ENCODE data around the gene FGF23. TPM values are rescaled to one million over a fixed set of nuclear protein-coding genes. Genes with fewer than 3 reads are reported as not detected.

The FGF23 gene
- polyA plus RNA-seq, 1 donor (not counting 4 experiments of a cell fraction or from before 2014, with no cell fraction given), result not detected

GRCh38 chr12:4423528-4424195 lies 44.1 kb upstream of the FGF23 start:
- H3K36me3 ChIP-seq (ENCODE audit: control insufficient read depth in 2 of 2, extremely low read depth in 1 of 2, insufficient read depth in 2 of 2, low read length in 2 of 2), result no peaks in the 10 kb centered on the region
- TF ChIP-seq EZH2 (IDR thresholded peaks at IDR 0.05; ENCODE audit: low read length) (no peak), CTCF (optimal IDR thresholded peaks at IDR 0.05 in 1 of 3, IDR thresholded peaks at IDR 0.05 in 1 of 3, conservative IDR thresholded peaks at IDR 0.05 in 1 of 3; ENCODE audit: extremely low read depth in 1 of 3, insufficient read depth in 2 of 3, low read length in 3 of 3) (no peak)
- no peaks in the 10 kb centered on the region for H3K9me1 ChIP-seq (ENCODE audit: control insufficient read depth, extremely low read depth, insufficient read depth, low read length)

GRCh38 chr12:4422985-4423384 lies 43.5 kb upstream of the FGF23 start:
- no peaks in the 10 kb centered on the region for H3K9me1 ChIP-seq (ENCODE audit: control insufficient read depth, extremely low read depth, insufficient read depth, low read length)
- H3K27ac ChIP-seq (ENCODE audit: control insufficient read depth, insufficient read depth, low read length), result no peak overlapping the region
- no peak for FAIRE-seq
- H3K4me1 ChIP-seq (ENCODE audit: control insufficient read depth, extremely low read depth, insufficient read depth, low read length), result no peaks in the 10 kb centered on the region
- H3K27me3 ChIP-seq (ENCODE audit: control insufficient read depth, extremely low read depth, insufficient read depth, low read length), result peaks cover 2% of the 10 kb centered on the region
- H2AFZ ChIP-seq (ENCODE audit: control insufficient read depth, low read length), result no peak overlapping the region
- H3K4me3 ChIP-seq (ENCODE audit: control insufficient read depth in 2 of 3, extremely low read depth in 1 of 3, insufficient read depth in 2 of 3, low read depth in 1 of 3, low read length in 3 of 3), result no peak overlapping the region
- H3K79me2 ChIP-seq (ENCODE audit: control insufficient read depth, insufficient read depth, low read length), result no peaks in the 10 kb centered on the region
- no peaks in the 10 kb centered on the region for H4K20me1 ChIP-seq (ENCODE audit: control insufficient read depth, extremely low read depth, insufficient read depth, low read length)
- H3K36me3 ChIP-seq (ENCODE audit: control insufficient read depth in 2 of 2, extremely low read depth in 1 of 2, insufficient read depth in 2 of 2, low read length in 2 of 2), result no peaks in the 10 kb centered on the region
- TF ChIP-seq CTCF (optimal IDR thresholded peaks at IDR 0.05 in 1 of 3, IDR thresholded peaks at IDR 0.05 in 1 of 3, conservative IDR thresholded peaks at IDR 0.05 in 1 of 3; ENCODE audit: extremely low read depth in 1 of 3, insufficient read depth in 2 of 3, low read length in 3 of 3), result no peak
- TF ChIP-seq EZH2 (IDR thresholded peaks at IDR 0.05; ENCODE audit: low read length), result no peak
- no peak overlapping the region for H3K9ac ChIP-seq (ENCODE audit: control insufficient read depth, extremely low read depth, insufficient read depth, low read length)
- dilution Hi-C loops (cut with MboI; ENCODE audit: extremely low pct_ligation_motif_present, low sequenced_read_pairs), result no loop called here
- DNase-seq (ENCODE audit: low read depth, low spot score), result no peak
- no peaks in the 10 kb centered on the region for H3K9me3 ChIP-seq (ENCODE audit: control insufficient read depth, low read depth, low read length)
- H3K4me2 ChIP-seq (ENCODE audit: control insufficient read depth, extremely low read depth, insufficient read depth, low read depth, low read length), result no peak overlapping the region

More at GRCh38 chr12:4423528-4424195, 44.1 kb upstream of the FGF23 start:
- no peak overlapping the region for H2AFZ ChIP-seq (ENCODE audit: control insufficient read depth, low read length)
- H3K4me3 ChIP-seq (ENCODE audit: control insufficient read depth in 2 of 3, extremely low read depth in 1 of 3, insufficient read depth in 2 of 3, low read depth in 1 of 3, low read length in 3 of 3), result no peak overlapping the region
- no peak overlapping the region for H3K9ac ChIP-seq (ENCODE audit: control insufficient read depth, extremely low read depth, insufficient read depth, low read length)
- no peak for FAIRE-seq
- H3K79me2 ChIP-seq (ENCODE audit: control insufficient read depth, insufficient read depth, low read length), result no peaks in the 10 kb centered on the region
- no peak overlapping the region for H3K27ac ChIP-seq (ENCODE audit: control insufficient read depth, insufficient read depth, low read length)
- H3K4me2 ChIP-seq (ENCODE audit: control insufficient read depth, extremely low read depth, insufficient read depth, low read depth, low read length), result no peak overlapping the region
- H3K9me3 ChIP-seq (ENCODE audit: control insufficient read depth, low read depth, low read length), result no peaks in the 10 kb centered on the region
- H3K4me1 ChIP-seq (ENCODE audit: control insufficient read depth, extremely low read depth, insufficient read depth, low read length), result no peaks in the 10 kb centered on the region
- dilution Hi-C loops (cut with MboI; ENCODE audit: extremely low pct_ligation_motif_present, low sequenced_read_pairs), result no loop called here
- no peaks in the 10 kb centered on the region for H4K20me1 ChIP-seq (ENCODE audit: control insufficient read depth, extremely low read depth, insufficient read depth, low read length)
- no peak for DNase-seq (ENCODE audit: low read depth, low spot score)
- no peaks in the 10 kb centered on the region for H3K27me3 ChIP-seq (ENCODE audit: control insufficient read depth, extremely low read depth, insufficient read depth, low read length)
